GM19025 (cell line): ENCODE data around the gene ANKS6.

Source experiments
- ATAC-seq: cut with Tn5 transposase; IDR thresholded peaks from one replicate; pipeline ENCODE4 v1.9.1; 2021; ENCODE audit warnings: mild to moderate bottlenecking, low read depth, moderate library complexity; ENCODE audit not compliant: unreplicated experiment

Gene ANKS6

GRCh38 chr9:98793031-98793430 lies 3.3 kb downstream of the ANKS6 start:
- no peak for ATAC-seq

DNA sequence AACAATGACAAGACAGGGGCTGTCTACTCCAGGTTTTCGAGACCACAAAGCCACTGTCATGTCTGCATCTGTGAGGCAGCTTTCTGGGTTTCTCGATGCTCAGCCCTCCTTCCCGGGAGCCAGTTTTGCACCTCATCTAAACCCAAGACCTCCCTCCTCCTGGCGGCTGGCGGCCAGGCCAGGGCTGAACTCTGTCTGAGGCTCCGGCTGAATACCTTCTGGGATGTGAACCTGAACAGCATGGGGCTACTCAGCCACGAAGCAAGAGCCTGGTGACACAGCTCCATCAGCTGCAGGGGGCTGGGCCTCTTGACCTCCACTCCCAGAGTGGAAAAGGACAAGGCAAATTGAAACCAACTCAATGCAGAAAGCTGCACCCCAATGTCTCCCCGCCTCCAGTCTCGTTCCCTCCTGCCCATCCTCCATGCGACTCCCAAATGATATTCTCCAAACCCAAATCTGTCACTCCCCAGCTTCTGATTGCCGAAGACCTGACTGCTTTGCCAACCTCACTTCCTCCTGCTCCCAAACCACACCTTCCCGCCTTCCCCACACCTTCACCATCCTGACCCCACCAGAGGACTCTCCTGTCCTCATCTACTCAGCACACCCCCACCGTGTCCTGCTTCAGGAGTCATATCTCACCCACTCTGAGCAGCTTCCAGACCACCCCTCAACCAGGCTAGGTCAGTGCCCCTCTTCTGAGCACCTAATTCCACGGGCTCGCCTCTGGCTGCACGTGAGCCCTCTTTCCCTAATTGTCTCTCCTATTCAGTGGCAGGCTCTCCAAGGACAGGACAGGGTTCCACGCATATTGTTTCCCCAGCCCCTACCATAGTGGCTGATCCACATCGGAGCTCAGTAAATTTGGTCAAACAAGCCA lies 4.5 kb downstream of the ANKS6 start:
- ATAC-seq: no peak

GRCh38 chr9:98790842-98791607 lies 5.3 kb downstream of the ANKS6 start:
- ATAC-seq: no peak

DNA sequence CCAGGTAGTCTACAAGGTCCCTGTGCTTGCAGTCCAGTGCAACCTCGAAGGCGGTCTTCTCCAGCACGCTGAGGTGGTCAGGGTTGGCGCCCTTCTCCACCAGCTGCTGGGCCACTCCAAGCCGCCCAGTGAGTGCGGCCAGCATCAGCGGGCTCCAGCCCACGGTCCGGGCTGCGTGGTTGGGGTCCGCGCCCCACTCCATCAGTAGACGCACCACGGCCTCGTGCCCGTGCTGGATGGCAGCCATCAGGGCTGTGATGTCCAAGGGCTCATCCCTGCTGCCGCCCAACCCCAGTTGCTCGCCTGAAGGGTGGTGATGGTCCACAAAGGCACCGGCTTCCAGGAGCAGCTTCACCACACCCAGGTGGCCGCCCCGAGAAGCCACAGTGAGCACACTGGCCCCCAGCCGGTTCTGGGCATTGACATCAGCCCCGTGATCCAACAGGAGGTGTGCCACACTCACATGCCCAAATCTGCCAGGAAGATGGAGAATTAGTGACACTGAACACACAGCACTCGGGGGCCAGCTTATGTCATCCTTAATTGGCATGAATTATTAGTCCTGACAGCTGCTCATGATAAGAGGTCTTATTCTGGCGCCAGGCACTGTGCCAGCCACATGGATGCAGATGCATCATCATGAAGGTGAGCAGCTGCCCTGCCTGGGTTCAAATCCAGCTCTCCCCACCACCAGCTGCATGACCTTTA lies 6.1 kb downstream of the ANKS6 start:
- no peak for ATAC-seq

GRCh38 chr9:98789483-98790133 lies 6.7 kb downstream of the ANKS6 start:
- ATAC-seq: no peak

GRCh38 chr9:98787766-98788335 lies 8.5 kb downstream of the ANKS6 start:
- ATAC-seq: no peak

DNA sequence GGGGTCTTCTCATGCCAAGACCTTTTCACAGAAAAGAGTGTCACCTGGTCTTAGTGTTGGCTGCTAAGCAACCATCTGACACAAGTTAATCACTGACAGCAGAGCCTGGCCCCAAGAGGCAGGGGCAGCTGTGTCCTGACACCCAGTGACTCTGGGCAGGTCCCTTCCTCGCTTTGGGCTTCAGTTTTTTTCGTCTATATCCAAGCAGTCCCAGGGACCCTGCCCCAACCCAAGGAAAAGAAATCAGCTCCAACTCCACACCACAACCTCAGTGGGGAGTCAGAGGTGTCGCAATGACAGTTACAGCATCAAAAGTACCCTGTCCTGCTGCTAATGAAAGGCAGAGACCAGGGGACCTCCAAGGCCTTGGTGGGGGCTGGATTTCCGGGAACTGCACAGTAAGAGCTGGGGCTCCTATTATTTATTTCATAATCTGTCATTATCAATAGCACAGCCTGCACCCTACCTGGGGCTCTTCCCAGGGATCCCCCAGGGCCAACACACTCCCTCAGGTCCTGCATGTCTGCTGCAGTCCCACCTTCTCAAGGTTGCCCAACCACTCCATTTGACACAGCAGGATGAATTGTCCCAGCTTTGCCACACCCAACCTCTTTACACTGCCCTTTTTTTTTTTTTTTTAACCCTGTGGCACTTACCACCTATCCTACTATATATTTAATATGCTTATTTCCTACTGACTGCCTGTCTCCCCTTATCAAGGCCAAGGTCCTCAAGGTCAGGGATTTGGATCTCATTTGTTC lies 9.4 kb downstream of the ANKS6 start:
- ATAC-seq: no peak

DNA sequence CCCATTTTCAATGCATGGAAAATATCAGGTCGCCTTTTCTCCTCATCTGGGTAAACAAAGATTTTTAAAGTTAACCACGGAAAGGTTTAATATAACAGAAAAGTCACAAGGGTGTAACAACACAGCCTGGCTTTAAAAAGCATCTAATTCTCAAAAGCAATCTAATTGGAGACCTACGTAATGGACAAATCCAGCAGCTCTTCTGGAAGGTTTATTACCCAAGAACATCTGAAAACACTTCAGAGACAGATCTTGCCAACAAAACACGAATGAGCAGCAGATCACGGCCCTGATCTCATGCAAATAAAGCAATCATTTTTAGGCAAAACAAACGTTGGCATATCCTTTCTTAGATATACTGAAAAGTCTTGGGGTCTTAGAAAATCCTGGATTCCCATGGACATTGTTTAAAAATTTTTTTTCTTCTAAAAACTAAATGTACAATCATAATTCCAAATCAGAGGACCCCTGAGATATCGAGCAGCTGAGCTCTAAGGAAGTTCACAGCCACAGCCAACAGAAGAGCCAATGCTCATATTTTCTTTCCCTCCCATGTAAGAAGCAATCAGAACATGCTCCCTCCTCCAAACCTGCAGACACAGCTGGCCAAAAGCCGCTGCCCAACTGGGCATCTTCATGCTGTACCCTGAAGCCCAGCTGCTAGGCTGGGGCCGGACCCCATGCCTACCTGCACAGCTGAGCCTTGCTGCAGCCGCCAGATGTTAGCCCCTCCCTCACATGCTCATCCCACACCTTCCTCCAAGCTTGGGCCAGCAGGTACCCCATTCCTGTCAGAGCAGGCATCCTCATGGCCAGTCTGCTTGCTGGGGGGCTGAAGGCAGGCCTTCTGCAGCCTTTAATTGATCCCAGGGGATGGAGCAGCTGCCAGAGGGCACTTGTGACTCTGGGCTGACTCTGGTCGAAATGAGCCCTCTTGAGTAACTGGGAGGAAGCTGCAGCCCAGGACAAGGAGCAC lies 11.2 kb downstream of the ANKS6 start:
- ATAC-seq: no peak

GRCh38 chr9:98783518-98784226 lies 12.7 kb downstream of the ANKS6 start:
- ATAC-seq: no peak

GRCh38 chr9:98781588-98782383 lies 14.6 kb downstream of the ANKS6 start:
- ATAC-seq: no peak

- ATAC-seq: no peak
These were observed 16.2 kb downstream of the ANKS6 start for GRCh38 chr9:98780059-98780749.

DNA sequence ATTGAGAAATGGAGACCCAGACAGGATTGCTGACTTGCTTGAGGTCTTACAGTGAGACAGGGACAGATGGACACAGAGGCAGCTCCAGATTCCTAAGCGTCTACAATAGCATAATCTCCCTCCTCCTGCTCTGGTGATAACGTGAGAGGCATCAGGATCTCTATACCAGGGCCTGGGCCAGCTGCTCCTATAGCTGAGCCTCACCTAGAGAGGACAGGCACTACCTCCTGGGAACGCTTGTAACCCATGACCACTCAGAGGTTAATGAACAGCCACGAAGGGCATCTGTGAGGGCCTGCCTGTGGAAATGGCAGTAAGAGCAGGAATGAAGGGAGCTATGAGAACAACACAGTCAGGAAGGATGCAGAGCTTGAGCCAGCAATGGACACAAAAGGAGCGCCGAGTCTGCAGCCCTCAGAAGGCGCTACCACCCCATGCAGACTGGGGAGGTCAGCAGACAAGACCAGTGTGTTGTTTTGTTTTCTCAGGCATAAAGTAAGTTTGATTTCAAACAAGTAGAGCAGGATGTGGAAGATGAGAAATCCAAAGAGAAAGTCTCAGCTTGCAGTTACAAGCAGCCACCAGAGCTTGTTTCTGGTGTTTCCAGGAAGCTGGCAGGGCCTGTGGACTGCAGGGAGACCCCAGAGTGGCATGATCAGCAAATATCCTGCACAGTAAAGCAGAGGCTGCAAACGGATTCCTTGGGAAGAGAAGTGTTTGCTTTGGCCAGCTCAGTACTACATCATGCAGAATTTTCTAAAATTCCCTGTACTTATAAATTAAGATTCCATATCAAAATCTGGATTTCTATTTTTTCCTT lies 17.4 kb downstream of the ANKS6 start:
- ATAC-seq: no peak

DNA sequence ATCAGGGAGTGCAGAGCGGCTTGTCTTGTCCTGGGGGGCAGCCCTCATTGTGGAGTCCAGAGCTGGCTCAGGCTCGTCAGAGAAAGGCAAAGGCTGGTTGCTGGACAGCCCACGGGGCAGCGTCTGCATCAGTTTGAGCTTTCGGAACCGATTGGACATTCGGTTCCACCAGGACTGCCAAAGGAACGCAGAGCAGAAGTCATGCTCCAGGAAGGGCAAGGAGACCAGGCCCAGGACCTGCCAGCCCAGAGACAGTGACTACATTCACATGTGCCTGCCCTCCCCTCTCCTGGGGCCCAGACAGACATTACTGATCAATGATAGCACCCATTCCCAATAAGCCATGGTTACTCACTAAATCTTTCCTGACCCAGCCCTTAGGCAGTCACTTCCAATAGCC lies 18.1 kb downstream of the ANKS6 start:
- ATAC-seq: no peak

DNA sequence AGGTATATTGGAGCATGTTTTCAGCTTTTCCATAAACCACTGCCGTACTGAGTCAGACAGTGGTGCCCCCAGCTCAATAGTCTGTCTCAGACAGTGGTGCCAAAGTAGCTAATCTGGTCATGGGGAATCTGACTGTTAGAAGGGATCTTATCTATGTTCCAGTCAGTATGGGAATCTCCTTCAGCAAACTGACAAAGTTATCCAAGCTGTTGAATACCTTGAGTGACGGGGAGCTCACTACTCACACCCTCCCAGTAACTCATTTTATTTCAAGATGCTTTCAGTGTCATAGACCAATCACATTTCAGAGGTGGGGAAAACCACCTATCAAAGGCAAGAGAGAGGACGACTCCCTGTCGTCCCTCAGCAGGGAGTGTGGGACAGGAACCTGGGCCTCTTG lies 18.7 kb downstream of the ANKS6 start:
- no peak for ATAC-seq

DNA sequence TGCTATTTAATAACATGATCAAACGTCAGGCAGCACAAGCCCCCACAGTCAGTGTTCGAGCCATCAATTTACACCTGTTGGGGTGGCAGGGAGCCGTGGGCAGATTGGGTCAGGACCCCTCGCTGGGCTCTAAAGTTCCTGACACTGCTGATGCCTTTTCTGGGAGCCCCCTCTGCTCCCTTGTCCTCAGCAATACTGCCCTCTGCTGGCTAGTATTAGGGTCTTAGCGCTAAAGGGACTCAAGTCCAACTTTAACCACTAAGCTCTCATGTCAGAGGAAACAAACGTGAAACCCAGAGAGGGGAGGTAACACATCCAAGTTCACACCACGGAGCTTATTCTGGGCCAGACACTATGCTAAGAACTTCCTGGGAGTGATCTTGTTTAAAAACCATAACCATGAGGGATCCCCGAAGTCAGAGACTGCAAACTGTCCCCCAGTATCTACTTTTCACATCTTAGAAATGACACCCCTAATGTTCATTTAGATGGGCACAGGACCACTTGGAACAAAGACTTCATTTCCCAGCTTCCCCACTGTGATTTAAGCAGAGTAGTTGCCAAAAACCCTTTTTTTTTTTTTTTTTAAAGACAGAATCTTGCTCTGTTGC lies 20.4 kb downstream of the ANKS6 start:
- ATAC-seq: no peak
